Central memory CD8-positive, alpha-beta T cell (primary cell): ENCODE measurements around the gene CHMP5.
"Not testable (repeated sequence)": the region's sequence is repeated elsewhere in the genome, so short reads cannot be mapped to it uniquely, and the experiment has no call there.

Experiments used
- ATAC-seq: fragments of 150-1000 bp; cut with Tn5 transposase; replicated peaks from 2 replicates; pipeline ENCODE4 v1.10.0; 2022; ENCODE audit warnings: mild to moderate bottlenecking, moderate FRiP score, moderate number of reproducible peaks; ENCODE audit not compliant: poor library complexity, severe bottlenecking; ENCODE audit errors: extremely low read depth
- DNase-seq, 2 donors: peaks; one replicate each; pipeline ENCODE4 v3.0.0; 2021; ENCODE audit warnings: low spot score in 2 of 2
- H3K27ac Mint-ChIP-seq: one replicate; pipeline ENCODE4 v1.8.0; 2022; ENCODE audit warnings: low read depth, mild to moderate bottlenecking, moderate library complexity, mixed read lengths
- H3K27me3 Mint-ChIP-seq: one replicate; pipeline ENCODE4 v1.8.0; 2022; ENCODE audit warnings: mixed read lengths
- H3K36me3 Mint-ChIP-seq: one replicate; pipeline ENCODE4 v1.8.0; 2022; ENCODE audit warnings: mild to moderate bottlenecking, moderate library complexity, mixed read lengths; ENCODE audit not compliant: insufficient read depth
- H3K4me1 Mint-ChIP-seq: one replicate; pipeline ENCODE4 v1.8.0; 2022; ENCODE audit warnings: mixed read lengths
- H3K4me3 Mint-ChIP-seq: one replicate; pipeline ENCODE4 v1.8.0; 2022; ENCODE audit warnings: mild to moderate bottlenecking, moderate library complexity, mixed read lengths
- H3K9me3 Mint-ChIP-seq: one replicate; pipeline ENCODE4 v1.8.0; 2022; ENCODE audit warnings: mixed read lengths

Gene CHMP5

GRCh38 chr9:33311953-33312352, 47.1 kb downstream of the CHMP5 start:
- Mint-ChIP-seq H3K27me3 (no peaks in the 10 kb centered on the region), H3K4me3 (no peak overlapping the region), H3K4me1 (peaks cover 6% of the 10 kb centered on the region), H3K27ac (no peak overlapping the region), H3K36me3 (peaks cover 79% of the 10 kb centered on the region), H3K9me3 (no peaks in the 10 kb centered on the region)
- ATAC-seq, result no peak
- DNase-seq, result no peak

- Mint-ChIP-seq H3K27me3 (no peaks in the 10 kb centered on the region), H3K4me3 (no peak overlapping the region), H3K27ac (no peak overlapping the region), H3K9me3 (no peaks in the 10 kb centered on the region), H3K4me1 (peaks cover 3% of the 10 kb centered on the region), H3K36me3 (peaks cover 90% of the 10 kb centered on the region)
- ATAC-seq (no peak), DNase-seq (no peak)
These were observed 50.5 kb downstream of the CHMP5 start for GRCh38 chr9:33315371-33315770.

- H3K4me1 Mint-ChIP-seq, ATAC-seq, H3K27ac Mint-ChIP-seq, H3K27me3 Mint-ChIP-seq, H3K4me3 Mint-ChIP-seq, H3K9me3 Mint-ChIP-seq, DNase-seq: not testable (repeated sequence)
- H3K36me3 Mint-ChIP-seq, result peaks cover 92% of the 10 kb centered on the region
These were observed 52.3 kb downstream of the CHMP5 start for GRCh38 chr9:33317136-33317535.

- Mint-ChIP-seq H3K27ac (no peak overlapping the region), H3K4me3 (no peak overlapping the region), H3K27me3 (no peaks in the 10 kb centered on the region), H3K4me1 (no peaks in the 10 kb centered on the region), H3K36me3 (peaks cover 93% of the 10 kb centered on the region), H3K9me3 (no peaks in the 10 kb centered on the region)
- ATAC-seq, result no peak
- DNase-seq, result no peak
These were observed 53.4 kb downstream of the CHMP5 start for GRCh38 chr9:33318225-33318624.

GRCh38 chr9:33318781-33319180, 53.9 kb downstream of the CHMP5 start:
- Mint-ChIP-seq H3K27me3 (no peaks in the 10 kb centered on the region), H3K4me1 (no peaks in the 10 kb centered on the region), H3K27ac (no peak overlapping the region), H3K4me3 (no peak overlapping the region), H3K36me3 (peaks cover 90% of the 10 kb centered on the region), H3K9me3 (no peaks in the 10 kb centered on the region)
- no peak for ATAC-seq
- DNase-seq, result no peak

- no peaks in the 10 kb centered on the region for H3K27me3 Mint-ChIP-seq
- H3K4me3 Mint-ChIP-seq, result no peak overlapping the region
- ATAC-seq (no peak), DNase-seq (no peak)
- peaks cover 82% of the 10 kb centered on the region for H3K36me3 Mint-ChIP-seq
- no peaks in the 10 kb centered on the region for H3K4me1 Mint-ChIP-seq
- H3K27ac Mint-ChIP-seq, result no peak overlapping the region
- H3K9me3 Mint-ChIP-seq, result no peaks in the 10 kb centered on the region
These were observed 55.4 kb downstream of the CHMP5 start for GRCh38 chr9:33320230-33320567.

GRCh38 chr9:33320568-33321261, 55.9 kb downstream of the CHMP5 start:
- DNase-seq (no peak), ATAC-seq (no peak)
- H3K27ac Mint-ChIP-seq, result no peak overlapping the region
- H3K27me3 Mint-ChIP-seq, result no peaks in the 10 kb centered on the region
- no peak overlapping the region for H3K4me3 Mint-ChIP-seq
- H3K36me3 Mint-ChIP-seq, result peaks cover 77% of the 10 kb centered on the region
- H3K4me1 Mint-ChIP-seq, result no peaks in the 10 kb centered on the region
- H3K9me3 Mint-ChIP-seq, result no peaks in the 10 kb centered on the region

- H3K36me3 Mint-ChIP-seq, result peaks cover 44% of the 10 kb centered on the region
- H3K4me1 Mint-ChIP-seq, result no peaks in the 10 kb centered on the region
- no peak overlapping the region for H3K27ac Mint-ChIP-seq
- H3K4me3 Mint-ChIP-seq, result no peak overlapping the region
- H3K9me3 Mint-ChIP-seq, result no peaks in the 10 kb centered on the region
- no peak for DNase-seq
- no peaks in the 10 kb centered on the region for H3K27me3 Mint-ChIP-seq
- no peak for ATAC-seq
These were observed 64.3 kb downstream of the CHMP5 start for GRCh38 chr9:33329117-33329563.

- H3K27me3 Mint-ChIP-seq, result no peaks in the 10 kb centered on the region
- no peaks in the 10 kb centered on the region for H3K9me3 Mint-ChIP-seq
- no peak overlapping the region for H3K4me3 Mint-ChIP-seq
- H3K4me1 Mint-ChIP-seq, result no peaks in the 10 kb centered on the region
- DNase-seq (no peak), ATAC-seq (no peak)
- no peak overlapping the region for H3K27ac Mint-ChIP-seq
- H3K36me3 Mint-ChIP-seq, result peaks cover 51% of the 10 kb centered on the region
These were observed 65.1 kb downstream of the CHMP5 start for GRCh38 chr9:33329979-33330378.

- Mint-ChIP-seq H3K4me1 (no peaks in the 10 kb centered on the region), H3K4me3 (no peak overlapping the region), H3K9me3 (no peaks in the 10 kb centered on the region), H3K27ac (no peak overlapping the region), H3K27me3 (no peaks in the 10 kb centered on the region), H3K36me3 (peaks cover 54% of the 10 kb centered on the region)
- no peak for ATAC-seq
- DNase-seq, result no peak
These were observed 66.6 kb downstream of the CHMP5 start for GRCh38 chr9:33331377-33331891.
